HepG2 (cell line): ENCODE measurements around the gene MARVELD3. TPM values are rescaled to one million over a fixed set of nuclear protein-coding genes. Genes with fewer than 3 reads are reported as not detected.

Experiments
- AKAP8 ChIP-seq: sonication (generic); formaldehyde crosslinking; IDR thresholded peaks from 2 replicates; pipeline ENCODE4 v1.5.1; 2020; ENCODE audit warnings: mild to moderate bottlenecking, missing genetic modification reagents
- ATM ChIP-seq: fragments of 450-650 bp; IDR thresholded peaks from 2 replicates; pipeline ENCODE4 v1.7.1; 2017; ENCODE audit warnings: mild to moderate bottlenecking, borderline replicate concordance
- CHD2 ChIP-seq: IDR thresholded peaks from 2 replicates; pipeline ENCODE4 v1.6.1; 2011; ENCODE audit warnings: low read depth, low read length, improper control_type of control experiment
- FOXA3 ChIP-seq: IDR thresholded peaks from 2 replicates; pipeline ENCODE4 v1.6.1; 2016; ENCODE audit warnings: missing genetic modification reagents, missing compliant biosample characterization
- FOXM1 ChIP-seq: sonication (generic); formaldehyde crosslinking; IDR thresholded peaks from 2 replicates; pipeline ENCODE4 v1.5.0; 2020; ENCODE audit warnings: missing genetic modification reagents
- KLF6 ChIP-seq: IDR thresholded peaks from 2 replicates; pipeline ENCODE4 v1.8.0; 2016; ENCODE audit warnings: missing biosample characterization, missing genetic modification reagents
- MIER3 ChIP-seq: IDR thresholded peaks from 2 replicates; pipeline ENCODE4 v1.6.1; 2016; ENCODE audit warnings: missing compliant biosample characterization, borderline replicate concordance
- SMARCE1 ChIP-seq: fragments of 450-650 bp; IDR thresholded peaks from 2 replicates; pipeline ENCODE4 v1.6.1; 2017; ENCODE audit warnings: borderline replicate concordance
- ZKSCAN1 ChIP-seq: fragments of 150-350 bp; IDR thresholded peaks from 2 replicates; pipeline ENCODE4 v1.6.1; 2014; ENCODE audit warnings: low read length
- ZSCAN29 ChIP-seq: sonication (generic); formaldehyde crosslinking; conservative IDR thresholded peaks from 2 replicates; pipeline ENCODE4 v1.4.0; 2020; ENCODE audit warnings: mild to moderate bottlenecking, missing genetic modification reagents
- ZSCAN31 ChIP-seq: sonication (generic); formaldehyde crosslinking; IDR thresholded peaks from 2 replicates; pipeline ENCODE4 v1.5.0; 2020; ENCODE audit warnings: low read depth, mild to moderate bottlenecking, missing genetic modification reagents
- polyA plus RNA-seq, 8 experiments: library from polyadenylated mRNA; depleted of rRNA in 3 of 8; stranded (reverse) in 7 of 8; unstranded in 1 of 8; fragments of >200 nt; fragmentation: Illumina TruSeq in 4 of 8; extraction: Trizol in 4 of 8; gene quantifications; 2 replicates each; pipeline versions ENCODE4 v1.2.1 to v1.2.3, GENCODE V29; 2011 to 2016; ENCODE audit warnings: low read depth in 4 of 8, missing spikeins in 1 of 8, mixed read lengths in 1 of 8; ENCODE audit not compliant: insufficient read depth in 1 of 8
- total RNA-seq, 5 experiments: library from RNA; depleted of rRNA; stranded (reverse); fragments of >200 nt; fragmentation: Illumina TruSeq; extraction: Trizol; gene quantifications; 2 replicates each; pipeline ENCODE4 v1.2.3, GENCODE V29; 2016; ENCODE audit warnings: low read depth in 1 of 5
- TF ChIP-seq, protein P1 (sequence below): sonication (generic); formaldehyde crosslinking; IDR thresholded peaks from 2 replicates; pipeline ENCODE4 v1.5.1; 2020; ENCODE audit warnings: mild to moderate bottlenecking, missing genetic modification reagents, borderline replicate concordance
- TF ChIP-seq, protein P2 (sequence below): sonication (generic); formaldehyde crosslinking; IDR thresholded peaks from 2 replicates; pipeline ENCODE4 v1.9.0; 2021; ENCODE audit warnings: missing genetic modification reagents, borderline replicate concordance
- TF ChIP-seq, protein P3 (sequence below): IDR thresholded peaks from 2 replicates; pipeline ENCODE4 v1.6.1; 2018; ENCODE audit warnings: missing genetic modification reagents, mild to moderate bottlenecking, missing compliant biosample characterization
- TF ChIP-seq, protein P4 (sequence below): sonication (generic); formaldehyde crosslinking; IDR thresholded peaks from 2 replicates; pipeline ENCODE4 v1.4.0; 2020; ENCODE audit warnings: missing genetic modification reagents
- TF ChIP-seq, protein P5 (sequence below): sonication (generic); formaldehyde crosslinking; IDR thresholded peaks from 2 replicates; pipeline ENCODE4 v1.4.0; 2020; ENCODE audit warnings: missing genetic modification reagents, borderline replicate concordance

MARVELD3 gene
- total and polyA plus RNA-seq, 2 of the 13 experiments (the other 11 are each of a cell fraction or from before 2014, with no cell fraction given): 4.8 to 5.6 TPM

DNA sequence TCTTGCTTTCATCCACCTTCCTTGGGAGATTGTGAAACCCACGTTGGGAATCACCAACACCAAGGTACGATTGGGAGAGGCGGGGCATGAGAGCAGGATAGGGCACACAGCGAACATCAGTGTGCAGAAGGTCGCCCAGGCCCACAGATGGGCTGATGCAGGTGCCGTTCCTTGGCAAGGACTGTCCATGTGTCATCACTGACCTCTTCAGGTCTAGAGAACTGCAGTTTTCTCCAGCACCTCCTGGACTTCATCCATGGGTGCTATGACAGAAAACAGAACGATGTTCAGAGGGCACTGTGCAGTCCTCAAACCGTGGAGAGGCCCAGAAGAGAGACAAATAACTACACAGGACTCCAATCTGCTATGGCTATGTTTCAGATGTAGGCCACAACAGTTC is 25.2 kb upstream of the MARVELD3 start (continued):
- TF ChIP-seq, protein P1, sequence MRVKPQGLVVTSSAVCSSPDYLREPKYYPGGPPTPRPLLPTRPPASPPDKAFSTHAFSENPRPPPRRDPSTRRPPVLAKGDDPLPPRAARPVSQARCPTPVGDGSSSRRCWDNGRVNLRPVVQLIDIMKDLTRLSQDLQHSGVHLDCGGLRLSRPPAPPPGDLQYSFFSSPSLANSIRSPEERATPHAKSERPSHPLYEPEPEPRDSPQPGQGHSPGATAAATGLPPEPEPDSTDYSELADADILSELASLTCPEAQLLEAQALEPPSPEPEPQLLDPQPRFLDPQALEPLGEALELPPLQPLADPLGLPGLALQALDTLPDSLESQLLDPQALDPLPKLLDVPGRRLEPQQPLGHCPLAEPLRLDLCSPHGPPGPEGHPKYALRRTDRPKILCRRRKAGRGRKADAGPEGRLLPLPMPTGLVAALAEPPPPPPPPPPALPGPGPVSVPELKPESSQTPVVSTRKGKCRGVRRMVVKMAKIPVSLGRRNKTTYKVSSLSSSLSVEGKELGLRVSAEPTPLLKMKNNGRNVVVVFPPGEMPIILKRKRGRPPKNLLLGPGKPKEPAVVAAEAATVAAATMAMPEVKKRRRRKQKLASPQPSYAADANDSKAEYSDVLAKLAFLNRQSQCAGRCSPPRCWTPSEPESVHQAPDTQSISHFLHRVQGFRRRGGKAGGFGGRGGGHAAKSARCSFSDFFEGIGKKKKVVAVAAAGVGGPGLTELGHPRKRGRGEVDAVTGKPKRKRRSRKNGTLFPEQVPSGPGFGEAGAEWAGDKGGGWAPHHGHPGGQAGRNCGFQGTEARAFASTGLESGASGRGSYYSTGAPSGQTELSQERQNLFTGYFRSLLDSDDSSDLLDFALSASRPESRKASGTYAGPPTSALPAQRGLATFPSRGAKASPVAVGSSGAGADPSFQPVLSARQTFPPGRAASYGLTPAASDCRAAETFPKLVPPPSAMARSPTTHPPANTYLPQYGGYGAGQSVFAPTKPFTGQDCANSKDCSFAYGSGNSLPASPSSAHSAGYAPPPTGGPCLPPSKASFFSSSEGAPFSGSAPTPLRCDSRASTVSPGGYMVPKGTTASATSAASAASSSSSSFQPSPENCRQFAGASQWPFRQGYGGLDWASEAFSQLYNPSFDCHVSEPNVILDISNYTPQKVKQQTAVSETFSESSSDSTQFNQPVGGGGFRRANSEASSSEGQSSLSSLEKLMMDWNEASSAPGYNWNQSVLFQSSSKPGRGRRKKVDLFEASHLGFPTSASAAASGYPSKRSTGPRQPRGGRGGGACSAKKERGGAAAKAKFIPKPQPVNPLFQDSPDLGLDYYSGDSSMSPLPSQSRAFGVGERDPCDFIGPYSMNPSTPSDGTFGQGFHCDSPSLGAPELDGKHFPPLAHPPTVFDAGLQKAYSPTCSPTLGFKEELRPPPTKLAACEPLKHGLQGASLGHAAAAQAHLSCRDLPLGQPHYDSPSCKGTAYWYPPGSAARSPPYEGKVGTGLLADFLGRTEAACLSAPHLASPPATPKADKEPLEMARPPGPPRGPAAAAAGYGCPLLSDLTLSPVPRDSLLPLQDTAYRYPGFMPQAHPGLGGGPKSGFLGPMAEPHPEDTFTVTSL (CRISPR knock-in tag): no peak
- TF ChIP-seq, protein P2, sequence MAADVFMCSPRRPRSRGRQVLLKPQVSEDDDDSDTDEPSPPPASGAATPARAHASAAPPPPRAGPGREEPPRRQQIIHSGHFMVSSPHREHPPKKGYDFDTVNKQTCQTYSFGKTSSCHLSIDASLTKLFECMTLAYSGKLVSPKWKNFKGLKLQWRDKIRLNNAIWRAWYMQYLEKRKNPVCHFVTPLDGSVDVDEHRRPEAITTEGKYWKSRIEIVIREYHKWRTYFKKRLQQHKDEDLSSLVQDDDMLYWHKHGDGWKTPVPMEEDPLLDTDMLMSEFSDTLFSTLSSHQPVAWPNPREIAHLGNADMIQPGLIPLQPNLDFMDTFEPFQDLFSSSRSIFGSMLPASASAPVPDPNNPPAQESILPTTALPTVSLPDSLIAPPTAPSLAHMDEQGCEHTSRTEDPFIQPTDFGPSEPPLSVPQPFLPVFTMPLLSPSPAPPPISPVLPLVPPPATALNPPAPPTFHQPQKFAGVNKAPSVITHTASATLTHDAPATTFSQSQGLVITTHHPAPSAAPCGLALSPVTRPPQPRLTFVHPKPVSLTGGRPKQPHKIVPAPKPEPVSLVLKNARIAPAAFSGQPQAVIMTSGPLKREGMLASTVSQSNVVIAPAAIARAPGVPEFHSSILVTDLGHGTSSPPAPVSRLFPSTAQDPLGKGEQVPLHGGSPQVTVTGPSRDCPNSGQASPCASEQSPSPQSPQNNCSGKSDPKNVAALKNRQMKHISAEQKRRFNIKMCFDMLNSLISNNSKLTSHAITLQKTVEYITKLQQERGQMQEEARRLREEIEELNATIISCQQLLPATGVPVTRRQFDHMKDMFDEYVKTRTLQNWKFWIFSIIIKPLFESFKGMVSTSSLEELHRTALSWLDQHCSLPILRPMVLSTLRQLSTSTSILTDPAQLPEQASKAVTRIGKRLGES (CRISPR knock-in tag): no peak
- TF ChIP-seq ZSCAN31 (no peak), CHD2 (no peak), ATM (no peak), AKAP8 (CRISPR knock-in tag) (no peak), FOXA3 (CRISPR knock-in tag) (0 out of 2 replicates have a peak, but pooled peaks have one; percentile 53), FOXM1 (no peak), ZKSCAN1 (no peak), MIER3 (CRISPR knock-in tag) (peak; percentile 32; the same call in 1 of the 2 replicates), ZSCAN29 (CRISPR knock-in tag) (0 out of 2 replicates have a peak, but pooled peaks have one; percentile 33), SMARCE1 (no peak), KLF6 (no peak)
- TF ChIP-seq, protein P3, sequence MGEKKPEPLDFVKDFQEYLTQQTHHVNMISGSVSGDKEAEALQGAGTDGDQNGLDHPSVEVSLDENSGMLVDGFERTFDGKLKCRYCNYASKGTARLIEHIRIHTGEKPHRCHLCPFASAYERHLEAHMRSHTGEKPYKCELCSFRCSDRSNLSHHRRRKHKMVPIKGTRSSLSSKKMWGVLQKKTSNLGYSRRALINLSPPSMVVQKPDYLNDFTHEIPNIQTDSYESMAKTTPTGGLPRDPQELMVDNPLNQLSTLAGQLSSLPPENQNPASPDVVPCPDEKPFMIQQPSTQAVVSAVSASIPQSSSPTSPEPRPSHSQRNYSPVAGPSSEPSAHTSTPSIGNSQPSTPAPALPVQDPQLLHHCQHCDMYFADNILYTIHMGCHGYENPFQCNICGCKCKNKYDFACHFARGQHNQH (CRISPR knock-in tag): peak; percentile 45; the same call in 1 of the 2 replicates
- TF ChIP-seq, protein P4, sequence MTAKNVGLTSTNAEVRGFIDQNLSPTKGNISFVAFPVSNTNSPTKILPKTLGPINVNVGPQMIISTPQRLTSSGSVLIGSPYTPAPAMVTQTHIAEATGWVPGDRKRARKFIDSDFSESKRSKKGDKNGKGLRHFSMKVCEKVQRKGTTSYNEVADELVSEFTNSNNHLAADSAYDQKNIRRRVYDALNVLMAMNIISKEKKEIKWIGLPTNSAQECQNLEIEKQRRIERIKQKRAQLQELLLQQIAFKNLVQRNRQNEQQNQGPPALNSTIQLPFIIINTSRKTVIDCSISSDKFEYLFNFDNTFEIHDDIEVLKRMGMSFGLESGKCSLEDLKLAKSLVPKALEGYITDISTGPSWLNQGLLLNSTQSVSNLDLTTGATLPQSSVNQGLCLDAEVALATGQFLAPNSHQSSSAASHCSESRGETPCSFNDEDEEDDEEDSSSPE (CRISPR knock-in tag): no peak
- TF ChIP-seq, protein P5, sequence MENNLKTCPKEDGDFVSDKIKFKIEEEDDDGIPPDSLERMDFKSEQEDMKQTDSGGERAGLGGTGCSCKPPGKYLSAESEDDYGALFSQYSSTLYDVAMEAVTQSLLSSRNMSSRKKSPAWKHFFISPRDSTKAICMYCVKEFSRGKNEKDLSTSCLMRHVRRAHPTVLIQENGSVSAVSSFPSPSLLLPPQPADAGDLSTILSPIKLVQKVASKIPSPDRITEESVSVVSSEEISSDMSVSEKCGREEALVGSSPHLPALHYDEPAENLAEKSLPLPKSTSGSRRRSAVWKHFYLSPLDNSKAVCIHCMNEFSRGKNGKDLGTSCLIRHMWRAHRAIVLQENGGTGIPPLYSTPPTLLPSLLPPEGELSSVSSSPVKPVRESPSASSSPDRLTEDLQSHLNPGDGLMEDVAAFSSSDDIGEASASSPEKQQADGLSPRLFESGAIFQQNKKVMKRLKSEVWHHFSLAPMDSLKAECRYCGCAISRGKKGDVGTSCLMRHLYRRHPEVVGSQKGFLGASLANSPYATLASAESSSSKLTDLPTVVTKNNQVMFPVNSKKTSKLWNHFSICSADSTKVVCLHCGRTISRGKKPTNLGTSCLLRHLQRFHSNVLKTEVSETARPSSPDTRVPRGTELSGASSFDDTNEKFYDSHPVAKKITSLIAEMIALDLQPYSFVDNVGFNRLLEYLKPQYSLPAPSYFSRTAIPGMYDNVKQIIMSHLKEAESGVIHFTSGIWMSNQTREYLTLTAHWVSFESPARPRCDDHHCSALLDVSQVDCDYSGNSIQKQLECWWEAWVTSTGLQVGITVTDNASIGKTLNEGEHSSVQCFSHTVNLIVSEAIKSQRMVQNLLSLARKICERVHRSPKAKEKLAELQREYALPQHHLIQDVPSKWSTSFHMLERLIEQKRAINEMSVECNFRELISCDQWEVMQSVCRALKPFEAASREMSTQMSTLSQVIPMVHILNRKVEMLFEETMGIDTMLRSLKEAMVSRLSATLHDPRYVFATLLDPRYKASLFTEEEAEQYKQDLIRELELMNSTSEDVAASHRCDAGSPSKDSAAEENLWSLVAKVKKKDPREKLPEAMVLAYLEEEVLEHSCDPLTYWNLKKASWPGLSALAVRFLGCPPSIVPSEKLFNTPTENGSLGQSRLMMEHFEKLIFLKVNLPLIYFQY: 0 out of 2 replicates have a peak, but pooled peaks have one; percentile 24
